GM19239 (cell line): ENCODE results near the gene STX10.

Experiments used
- DNase-seq: peaks from one replicate; pipeline ENCODE4 v3.0.0; 2011; ENCODE audit warnings: low spot score; ENCODE audit not compliant: insufficient read length
- FAIRE-seq: peaks from 2 replicates; lab custom pipeline; 2011; peaks lifted over from hg19 to GRCh38; lab: Jason Lieb, UNC

The STX10 gene

GRCh38 chr19:13102666-13103580 lies 47.3 kb downstream of the STX10 start, which contains the start of gene LYL1:
Gene LYL1, minus strand, starts transcription at chr19:13102858. Its CDS starts 1,687 bp downstream, at chr19:13101171.
- FAIRE-seq (peak; percentile 97), DNase-seq (no peak)

GRCh38 chr19:13102416-13102665 lies 47.8 kb downstream of the STX10 start:
- no peak for DNase-seq
- peak; percentile 75 for FAIRE-seq

- DNase-seq (no peak), FAIRE-seq (no peak)
Measured at GRCh38 chr19:13101590-13102415, 48.4 kb downstream of the STX10 start.

GRCh38 chr19:13100841-13101589 lies 49.2 kb downstream of the STX10 start:
- DNase-seq (no peak), FAIRE-seq (no peak)

GRCh38 chr19:13100031-13100588 lies 50.1 kb downstream of the STX10 start:
- peak; percentile 80 for DNase-seq
- peak; percentile 96 for FAIRE-seq

GRCh38 chr19:13099073-13099999 lies 50.8 kb downstream of the STX10 start:
- peak; percentile 96 for FAIRE-seq
- DNase-seq: peak; percentile 84

GRCh38 chr19:13098277-13099072 lies 51.7 kb downstream of the STX10 start:
- FAIRE-seq (peak; percentile 42), DNase-seq (no peak)

GRCh38 chr19:13097463-13098258 lies 52.5 kb downstream of the STX10 start:
- no peak for DNase-seq
- FAIRE-seq: no peak

GRCh38 chr19:13097033-13097462 lies 53.1 kb downstream of the STX10 start:
- DNase-seq (no peak), FAIRE-seq (no peak)

- DNase-seq: no peak
- peak; percentile 39 for FAIRE-seq
Measured at GRCh38 chr19:13095934-13096927, 53.9 kb downstream of the STX10 start.

GRCh38 chr19:13095393-13095784 lies 54.8 kb downstream of the STX10 start:
- FAIRE-seq: no peak
- no peak for DNase-seq

GRCh38 chr19:13094771-13095392 lies 55.3 kb downstream of the STX10 start:
- no peak for FAIRE-seq
- DNase-seq: no peak

- FAIRE-seq: no peak
Measured at GRCh38 chr19:13094106-13094504, 56.1 kb downstream of the STX10 start.

More at GRCh38 chr19:13094106-13094504, 56.1 kb downstream of the STX10 start:
- no peak for DNase-seq
